CD4-positive, alpha-beta T cell treated with Interleukin-17A for 1 hour (primary cell): Measurements from ENCODE around the gene HSH2D.

Source experiments
- DNase-seq: peaks from one replicate; pipeline ENCODE4 v3.0.0-alpha.2; 2020

HSH2D gene

DNA sequence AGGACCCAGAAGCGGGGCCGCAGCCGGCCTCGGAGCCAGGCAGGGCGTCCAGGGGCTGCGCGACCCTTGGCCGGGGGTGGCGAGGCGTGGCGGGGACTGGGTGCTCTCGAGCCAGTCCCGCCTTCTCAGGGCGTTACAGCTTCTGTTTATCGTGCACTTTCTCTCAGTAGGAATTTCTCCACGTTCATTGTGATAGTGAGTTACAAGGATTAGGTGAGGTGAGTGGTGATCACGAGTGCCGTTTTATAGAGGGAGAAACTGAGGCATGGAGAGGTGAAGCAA, 54.8 kb downstream of the HSH2D start:
- no peak for DNase-seq

DNA sequence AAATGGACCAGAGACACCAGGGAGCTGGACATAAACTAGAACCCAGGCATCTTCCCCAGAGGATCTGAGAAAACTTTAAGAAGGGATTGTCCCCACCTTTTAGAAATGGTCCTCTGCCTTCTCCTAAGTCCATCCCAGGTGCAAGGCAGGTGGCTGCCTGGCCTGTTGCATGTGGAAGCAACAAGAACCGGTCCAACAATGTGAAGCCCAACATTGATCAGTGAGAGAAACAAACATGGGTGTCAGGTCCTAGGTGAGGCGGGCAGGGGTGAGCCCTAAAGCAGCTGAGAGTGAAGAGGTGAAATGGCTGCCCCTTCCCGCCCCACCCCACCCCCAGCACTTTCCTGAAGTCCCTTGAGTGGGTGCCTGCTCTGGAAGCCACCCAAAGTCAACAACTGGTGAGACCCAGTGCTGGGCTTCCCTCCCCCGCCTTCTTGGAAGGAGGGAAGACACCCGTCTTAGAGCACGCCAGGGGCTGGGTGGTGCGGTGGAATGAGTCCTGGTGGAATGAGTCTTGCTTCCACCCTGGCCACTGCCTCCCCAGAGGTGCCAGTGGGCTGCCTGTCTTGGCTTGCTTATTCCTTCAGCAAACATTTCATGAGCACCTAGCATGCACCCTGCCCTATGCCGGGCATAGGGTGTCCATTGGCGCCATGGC, 55.9 kb downstream of the HSH2D start:
- no peak for DNase-seq

DNA sequence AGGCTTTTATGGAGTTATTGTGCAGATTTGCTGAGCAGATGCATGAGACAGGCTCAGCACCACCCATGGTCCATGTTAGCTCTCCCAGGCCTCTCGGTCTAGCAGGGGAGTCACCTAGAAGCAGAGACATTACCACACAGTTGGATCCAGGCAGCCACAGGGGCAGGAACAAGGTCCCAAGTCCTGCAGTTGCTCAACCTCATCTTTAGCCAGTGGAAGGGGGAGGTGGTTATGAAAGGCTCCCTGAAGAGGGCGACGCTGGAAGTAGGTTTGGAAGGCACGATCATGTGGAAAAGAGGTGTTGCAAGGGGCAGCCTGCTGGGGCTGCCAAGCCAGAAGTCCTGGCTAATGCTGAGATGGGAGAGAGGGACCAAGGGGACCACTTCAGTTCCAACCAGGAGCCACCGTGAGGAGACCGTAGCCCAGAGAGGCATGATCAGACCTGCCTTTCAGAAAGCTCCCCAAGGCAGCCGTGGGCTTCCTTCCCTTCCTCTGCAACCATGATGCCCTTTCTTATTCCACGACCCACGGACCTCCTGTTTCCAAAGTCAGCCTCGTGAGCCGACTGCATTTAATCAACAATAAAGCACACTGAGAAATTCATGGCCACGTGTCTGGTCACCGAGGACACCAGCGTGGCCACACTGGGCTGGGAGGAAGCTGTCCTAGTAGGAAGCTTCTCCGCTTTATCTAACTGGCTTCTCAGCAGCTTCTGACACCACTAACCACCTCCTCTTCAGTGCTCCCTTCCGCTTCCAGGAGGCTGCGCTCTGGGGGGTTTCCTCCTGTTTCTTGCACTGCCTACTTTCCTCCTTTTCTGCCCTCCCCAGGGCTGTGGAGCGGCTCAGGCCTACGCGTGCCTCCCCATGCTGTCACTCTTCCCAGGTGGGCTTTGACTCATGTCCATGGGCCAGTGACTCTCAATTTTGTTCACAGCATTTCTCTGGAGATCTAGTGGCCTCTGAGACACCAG, 56.8 kb downstream of the HSH2D start:
- no peak for DNase-seq

DNA sequence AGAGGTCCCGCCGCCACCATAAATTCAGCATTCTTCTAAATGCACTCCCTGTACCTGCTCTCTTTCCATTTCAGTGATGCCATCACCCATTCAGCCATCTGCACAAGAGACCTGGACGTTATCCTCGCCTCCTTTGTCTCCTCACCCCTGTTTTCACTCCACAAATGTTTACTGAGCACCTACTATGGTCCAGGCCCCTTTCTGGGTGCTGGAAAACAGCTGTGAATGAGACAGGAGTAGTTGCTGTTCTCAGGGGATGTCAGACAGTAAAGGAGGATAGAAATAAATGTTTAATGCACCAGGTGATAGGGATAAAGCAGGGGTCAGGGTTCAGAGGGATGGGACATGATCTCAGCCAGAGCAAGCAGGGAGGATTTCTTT, 57.5 kb downstream of the HSH2D start:
- no peak for DNase-seq

DNA sequence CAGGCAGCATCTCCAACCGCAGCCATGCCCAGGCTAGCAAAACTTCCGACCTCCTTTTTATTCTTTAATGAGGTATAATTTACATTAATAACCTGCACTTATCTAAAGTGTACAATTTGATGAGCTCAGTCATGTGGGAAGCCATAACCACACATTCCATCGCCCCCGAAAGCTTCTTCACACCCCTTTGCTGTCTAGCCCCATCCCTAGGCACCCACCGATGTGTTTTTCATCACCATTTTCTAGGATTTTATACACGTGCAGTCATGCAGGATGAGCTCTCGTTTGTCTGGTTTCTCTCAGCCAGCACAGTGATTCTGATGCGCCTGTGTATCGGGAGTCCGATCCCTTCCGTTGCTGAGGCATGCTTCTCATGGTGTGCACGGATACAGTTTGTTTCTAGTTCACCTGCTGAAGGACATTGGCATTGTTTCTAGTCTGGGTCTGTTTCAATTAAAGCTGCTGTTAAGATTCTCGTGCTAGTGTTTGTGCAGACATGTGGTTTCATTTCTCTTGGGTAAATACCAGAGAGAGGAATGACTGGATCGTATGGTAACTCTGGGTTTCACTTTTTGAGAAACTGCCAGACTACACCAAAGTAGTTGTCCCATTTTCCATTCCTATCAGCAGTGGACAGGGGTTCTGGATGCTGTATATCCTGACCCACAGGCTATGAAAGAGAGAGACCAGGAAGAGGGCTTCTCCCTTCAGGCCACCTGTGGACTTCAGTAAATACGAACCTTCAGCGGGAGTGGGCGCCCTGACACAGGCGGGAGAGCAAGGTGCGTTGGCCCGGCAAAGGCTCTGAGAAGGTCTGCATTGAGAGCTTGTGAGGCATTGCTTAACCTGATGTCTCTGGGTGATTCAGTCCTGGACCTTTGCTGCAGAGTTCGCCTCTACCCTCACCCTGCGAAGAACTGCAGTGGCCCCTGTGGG, 59.1 kb downstream of the HSH2D start:
- DNase-seq, result no peak

DNA sequence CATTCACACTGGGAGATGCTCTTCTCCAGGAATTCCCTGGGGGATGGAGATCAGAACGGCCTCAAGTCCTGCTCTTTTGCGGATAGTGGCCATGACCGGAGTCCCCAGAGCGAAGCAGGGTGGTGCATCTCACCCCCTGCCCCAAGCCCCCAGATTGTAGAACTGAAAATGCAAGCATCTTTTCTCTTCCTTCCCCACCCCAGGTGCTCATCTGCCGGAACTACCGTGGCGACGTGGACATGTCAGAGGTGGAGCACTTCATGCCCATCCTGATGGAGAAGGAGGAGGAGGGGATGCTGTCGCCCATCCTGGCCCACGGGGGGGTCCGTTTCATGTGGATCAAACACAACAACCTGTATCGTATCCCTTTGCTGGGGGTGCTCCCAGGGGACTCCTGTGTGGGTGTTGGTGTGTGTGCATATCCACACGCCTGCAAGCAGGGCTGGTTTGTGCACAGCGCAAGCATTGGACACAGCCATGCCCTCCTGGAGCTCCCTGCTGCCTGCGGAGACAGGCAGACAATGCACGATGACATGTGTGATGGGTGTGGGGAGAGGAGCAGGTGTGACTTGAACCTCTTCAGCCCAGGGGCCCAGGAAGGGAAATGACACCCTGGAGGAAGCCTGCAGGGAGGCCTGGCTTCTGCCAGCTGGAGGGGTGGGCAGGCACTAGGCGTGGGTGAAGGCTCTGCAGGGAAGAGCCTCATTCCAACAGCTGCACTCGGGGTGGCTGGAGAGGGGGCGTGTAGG, 59.9 kb downstream of the HSH2D start:
- DNase-seq, result no peak

DNA sequence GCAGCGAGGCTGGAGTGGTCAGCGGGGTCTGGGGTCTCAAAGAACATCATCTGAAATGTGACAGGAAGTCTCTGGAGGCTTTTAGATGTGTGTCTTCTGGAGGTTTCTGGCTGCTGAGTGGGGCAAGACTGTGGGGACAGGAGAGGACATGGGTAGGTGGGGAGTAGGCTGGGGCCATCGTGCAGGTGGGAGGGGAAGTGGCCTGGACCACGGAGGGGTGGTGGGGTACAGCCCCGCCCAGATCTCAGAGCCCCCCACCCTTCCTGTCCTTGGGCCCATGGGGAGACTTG, 60.5 kb downstream of the HSH2D start:
- DNase-seq, result no peak

DNA sequence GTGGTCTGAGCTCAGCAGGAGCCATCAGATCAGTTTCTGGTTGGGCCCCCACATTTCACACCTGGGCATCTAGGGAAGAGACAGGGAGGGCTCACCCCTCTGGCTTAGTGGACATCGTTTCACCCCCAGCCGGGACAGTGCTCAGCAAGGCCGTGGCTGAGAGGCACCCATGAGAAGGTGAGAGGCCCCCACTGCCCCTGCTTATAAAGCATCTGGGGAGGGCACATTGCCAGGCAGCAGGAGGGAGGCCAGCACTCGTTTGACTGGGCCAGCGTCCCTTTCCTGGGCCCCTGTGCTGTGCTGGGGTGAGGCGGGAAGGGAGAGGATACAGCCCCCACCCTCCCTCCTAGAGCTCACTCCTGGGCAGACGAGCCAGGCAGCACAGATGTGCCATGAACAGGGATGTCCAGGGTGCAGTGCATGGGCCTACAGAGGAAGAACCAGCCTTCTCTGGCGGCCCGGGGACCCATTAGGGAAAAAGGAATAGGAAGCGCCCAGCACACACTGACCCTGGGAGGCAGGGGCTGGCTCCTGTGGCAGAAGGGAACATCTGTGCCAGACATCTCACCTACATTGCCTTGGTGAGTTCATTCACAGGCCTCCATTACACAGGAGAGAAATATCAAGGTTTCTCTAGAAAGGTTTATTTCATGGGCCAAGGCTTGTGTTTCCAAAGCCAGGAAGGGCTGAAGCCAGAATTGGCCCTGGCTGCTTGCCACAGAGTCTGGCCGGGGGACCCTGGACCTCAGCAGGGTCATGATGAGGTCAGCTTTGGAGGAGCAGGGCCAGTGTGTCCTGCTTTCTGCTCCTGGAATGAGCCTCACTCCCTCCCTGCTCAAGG, 61.9 kb downstream of the HSH2D start:
- no peak for DNase-seq

DNA sequence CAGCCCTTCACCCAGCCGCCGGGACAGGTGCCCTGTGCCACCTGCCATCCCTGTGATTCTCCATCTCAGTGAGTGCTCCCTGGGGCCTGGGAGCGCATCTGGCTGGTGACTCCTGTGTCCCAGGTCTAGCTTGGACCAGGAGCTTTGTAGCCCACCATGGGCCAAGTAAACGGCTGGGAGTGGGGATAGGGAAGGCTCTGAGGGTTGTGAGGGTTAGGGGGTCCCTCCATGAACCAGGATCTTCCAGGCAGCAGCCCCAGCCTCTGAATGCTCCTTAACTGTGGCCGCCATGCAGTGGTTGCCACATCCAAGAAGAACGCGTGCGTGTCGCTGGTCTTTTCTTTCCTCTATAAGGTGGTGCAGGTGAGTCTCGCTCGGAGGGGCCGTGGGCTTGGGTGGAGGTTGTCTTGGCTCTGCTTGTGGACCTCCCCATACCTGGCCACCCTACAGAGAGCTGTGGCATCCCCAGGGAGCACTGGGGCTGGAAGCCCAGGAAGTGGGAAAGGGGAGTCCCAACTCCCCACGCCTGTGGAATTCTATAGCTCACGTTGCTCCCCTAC, 62.6 kb downstream of the HSH2D start:
- DNase-seq, result no peak

DNA sequence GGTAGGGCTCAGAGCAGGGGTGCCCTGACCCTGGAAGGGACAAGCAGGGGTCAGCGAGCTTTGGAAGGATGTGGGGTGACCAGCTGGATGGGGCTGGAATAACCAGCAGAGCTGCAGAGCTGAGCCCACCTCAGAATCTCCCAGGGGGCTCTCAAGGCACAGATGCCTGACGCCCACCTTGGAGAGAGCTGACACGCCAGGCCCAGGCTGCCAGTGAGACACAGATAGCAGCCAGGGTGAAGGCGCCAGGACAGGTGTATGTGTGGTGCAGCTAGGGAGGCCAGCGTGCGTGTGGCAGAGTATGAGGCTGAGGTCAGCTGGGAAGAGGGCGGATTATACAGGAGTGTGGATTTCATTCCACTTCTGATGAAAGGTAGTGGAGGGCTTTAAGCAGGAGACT, 63.2 kb downstream of the HSH2D start:
- no peak for DNase-seq

DNA sequence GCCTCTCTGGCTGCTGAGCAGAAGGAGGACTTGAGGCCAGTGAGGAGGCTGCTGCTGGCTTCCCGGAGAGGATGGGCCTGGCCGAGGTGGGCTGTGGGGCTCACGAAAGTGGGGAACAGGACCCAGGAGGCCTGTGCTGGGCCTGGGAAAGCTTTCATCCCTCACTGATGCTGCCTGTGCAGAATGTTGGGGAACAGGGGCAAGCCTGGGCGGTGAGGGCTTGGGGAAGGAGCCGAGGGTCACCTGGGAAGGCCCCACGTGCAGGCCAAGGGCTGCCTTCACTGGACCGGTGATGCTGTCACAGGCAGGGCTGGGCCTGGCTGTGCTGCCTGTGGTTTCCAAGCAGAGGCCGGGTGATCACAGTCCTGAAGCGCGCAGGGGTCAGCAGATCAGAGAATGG, 63.6 kb downstream of the HSH2D start:
- DNase-seq, result no peak

DNA sequence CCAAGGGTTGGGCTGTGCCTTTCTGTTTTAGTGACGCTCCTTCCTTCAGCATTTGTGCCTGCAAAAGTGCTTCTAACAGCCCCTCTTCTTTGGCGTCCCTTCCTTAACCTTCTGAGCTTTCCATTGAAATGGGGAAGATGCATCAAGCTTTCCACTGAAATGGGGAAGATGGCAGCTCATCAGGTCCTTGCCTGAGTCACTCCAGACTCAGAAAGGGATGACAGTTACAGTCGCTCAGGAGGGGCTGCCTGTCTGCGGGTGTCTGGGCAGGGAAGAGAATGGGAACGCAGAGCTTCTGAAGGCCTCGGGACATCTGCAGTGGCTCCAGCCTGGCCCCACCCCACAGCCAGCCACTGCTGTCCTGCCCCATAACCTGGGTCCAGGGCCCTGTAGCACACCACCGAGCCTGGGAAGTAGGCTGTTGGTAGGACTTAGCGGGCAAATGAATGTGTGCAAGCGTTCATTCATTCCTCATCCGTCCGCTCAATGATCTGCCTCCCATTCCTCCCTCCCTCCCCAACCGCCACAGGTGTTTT, 64.1 kb downstream of the HSH2D start:
- no peak for DNase-seq
